ENCODE measurements around the gene NDUFAF3.

NDUFAF3 gene

DNA sequence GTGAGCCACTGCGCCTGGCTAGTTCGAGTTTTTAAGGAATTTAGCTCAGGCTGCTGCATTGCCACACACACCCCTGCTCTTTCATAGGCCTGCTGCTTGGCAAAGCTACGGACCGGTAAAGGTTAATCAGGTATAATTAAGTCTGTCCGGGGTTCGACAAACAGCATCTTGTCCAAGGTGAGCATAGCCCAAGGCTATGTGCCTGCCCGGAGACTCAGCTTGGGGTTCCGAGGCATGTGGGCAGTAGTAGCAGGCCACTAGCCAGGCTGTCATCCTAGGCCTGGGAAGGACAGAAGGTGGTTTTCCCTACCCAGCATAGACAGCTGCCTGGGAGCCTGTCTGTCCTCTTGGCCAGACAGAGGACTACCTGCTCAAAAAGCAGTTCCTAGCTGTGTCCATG is 25.3 kb upstream of the NDUFAF3 start:
- TF ChIP-seq, protein P1, sequence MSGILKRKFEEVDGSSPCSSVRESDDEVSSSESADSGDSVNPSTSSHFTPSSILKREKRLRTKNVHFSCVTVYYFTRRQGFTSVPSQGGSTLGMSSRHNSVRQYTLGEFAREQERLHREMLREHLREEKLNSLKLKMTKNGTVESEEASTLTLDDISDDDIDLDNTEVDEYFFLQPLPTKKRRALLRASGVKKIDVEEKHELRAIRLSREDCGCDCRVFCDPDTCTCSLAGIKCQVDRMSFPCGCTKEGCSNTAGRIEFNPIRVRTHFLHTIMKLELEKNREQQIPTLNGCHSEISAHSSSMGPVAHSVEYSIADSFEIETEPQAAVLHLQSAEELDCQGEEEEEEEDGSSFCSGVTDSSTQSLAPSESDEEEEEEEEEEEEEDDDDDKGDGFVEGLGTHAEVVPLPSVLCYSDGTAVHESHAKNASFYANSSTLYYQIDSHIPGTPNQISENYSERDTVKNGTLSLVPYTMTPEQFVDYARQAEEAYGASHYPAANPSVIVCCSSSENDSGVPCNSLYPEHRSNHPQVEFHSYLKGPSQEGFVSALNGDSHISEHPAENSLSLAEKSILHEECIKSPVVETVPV (CRISPR knock-in tag; IDR thresholded peaks at IDR 0.05): no peak
- no peak for TF ChIP-seq TOX (CRISPR knock-in tag; IDR thresholded peaks at IDR 0.05; ENCODE audit: borderline replicate concordance)
- TF ChIP-seq ESRRG (CRISPR knock-in tag; IDR thresholded peaks at IDR 0.05): no peak
- TF ChIP-seq ZNF565 (CRISPR knock-in tag; conservative IDR thresholded peaks at IDR 0.05; ENCODE audit: low read depth): no peak
- no peak for TF ChIP-seq OSR1 (CRISPR knock-in tag; IDR thresholded peaks at IDR 0.05)
- no peak for TF ChIP-seq ZFP3 (CRISPR knock-in tag; IDR thresholded peaks at IDR 0.05)
- no peak for TF ChIP-seq RARB (CRISPR knock-in tag; IDR thresholded peaks at IDR 0.05)
- no peak for TF ChIP-seq ZFP30 (CRISPR knock-in tag; IDR thresholded peaks at IDR 0.05)
- TF ChIP-seq ISL1 (CRISPR knock-in tag; IDR thresholded peaks at IDR 0.05): no peak
- no peak for TF ChIP-seq BACH2 (CRISPR knock-in tag; IDR thresholded peaks at IDR 0.05; ENCODE audit: borderline replicate concordance)
- no peak for TF ChIP-seq PPARA (CRISPR knock-in tag; IDR thresholded peaks at IDR 0.05; ENCODE audit: borderline replicate concordance)
- TF ChIP-seq ZNF70 (CRISPR knock-in tag; IDR thresholded peaks at IDR 0.05): no peak
- TF ChIP-seq CSDC2 (CRISPR knock-in tag; IDR thresholded peaks at IDR 0.05): no peak
- TF ChIP-seq ZC3H10 (CRISPR knock-in tag; IDR thresholded peaks at IDR 0.05): no peak
- no peak for TF ChIP-seq ARNTL (CRISPR knock-in tag; IDR thresholded peaks at IDR 0.05; ENCODE audit: borderline replicate concordance, low read depth)
- TF ChIP-seq ZNF8 (CRISPR knock-in tag; IDR thresholded peaks at IDR 0.05): no peak
- ATAC-seq: no peak

DNA sequence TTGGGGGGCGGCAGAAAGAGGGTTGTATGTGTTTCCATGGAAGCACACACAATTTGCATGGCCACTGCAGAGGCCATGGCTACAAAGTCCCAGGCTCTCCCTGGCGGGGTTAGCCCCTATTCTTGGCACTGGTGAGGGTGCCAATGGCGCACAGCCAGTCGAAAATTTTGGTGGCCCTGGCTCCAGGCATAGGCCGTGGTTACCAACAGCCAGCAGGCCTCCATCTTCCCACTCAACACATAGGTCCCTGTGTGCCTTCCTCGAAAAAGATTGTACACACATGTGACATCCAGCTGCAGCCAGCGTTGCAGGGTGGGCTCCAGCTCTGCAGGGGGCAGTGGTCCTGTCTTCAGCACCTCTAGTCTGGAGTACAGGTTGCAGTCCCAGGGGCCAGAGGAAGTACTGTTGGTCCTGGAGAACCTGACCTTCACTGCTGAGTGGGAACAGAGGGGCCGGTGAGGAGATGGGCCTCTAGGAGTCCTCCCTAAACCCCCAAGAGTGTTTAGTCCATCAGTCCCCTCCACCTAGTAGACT is 24.8 kb upstream of the NDUFAF3 start:
- ATAC-seq: no peak
- TF ChIP-seq, protein P2, sequence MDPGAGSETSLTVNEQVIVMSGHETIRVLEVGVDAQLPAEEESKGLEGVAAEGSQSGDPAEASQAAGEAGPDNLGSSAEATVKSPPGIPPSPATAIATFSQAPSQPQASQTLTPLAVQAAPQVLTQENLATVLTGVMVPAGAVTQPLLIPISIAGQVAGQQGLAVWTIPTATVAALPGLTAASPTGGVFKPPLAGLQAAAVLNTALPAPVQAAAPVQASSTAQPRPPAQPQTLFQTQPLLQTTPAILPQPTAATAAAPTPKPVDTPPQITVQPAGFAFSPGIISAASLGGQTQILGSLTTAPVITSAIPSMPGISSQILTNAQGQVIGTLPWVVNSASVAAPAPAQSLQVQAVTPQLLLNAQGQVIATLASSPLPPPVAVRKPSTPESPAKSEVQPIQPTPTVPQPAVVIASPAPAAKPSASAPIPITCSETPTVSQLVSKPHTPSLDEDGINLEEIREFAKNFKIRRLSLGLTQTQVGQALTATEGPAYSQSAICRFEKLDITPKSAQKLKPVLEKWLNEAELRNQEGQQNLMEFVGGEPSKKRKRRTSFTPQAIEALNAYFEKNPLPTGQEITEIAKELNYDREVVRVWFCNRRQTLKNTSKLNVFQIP (CRISPR knock-in tag; IDR thresholded peaks at IDR 0.05; ENCODE audit: borderline replicate concordance, low read depth): no peak
- no peak for TF ChIP-seq TOX (CRISPR knock-in tag; IDR thresholded peaks at IDR 0.05; ENCODE audit: borderline replicate concordance)
- no peak for TF ChIP-seq RARB (CRISPR knock-in tag; IDR thresholded peaks at IDR 0.05)
- no peak for TF ChIP-seq ZNF8 (CRISPR knock-in tag; IDR thresholded peaks at IDR 0.05)
- TF ChIP-seq SNAI2 (CRISPR knock-in tag; IDR thresholded peaks at IDR 0.05): no peak
- no peak for TF ChIP-seq CSDC2 (CRISPR knock-in tag; IDR thresholded peaks at IDR 0.05)
- TF ChIP-seq ISL1 (CRISPR knock-in tag; IDR thresholded peaks at IDR 0.05): no peak
- TF ChIP-seq OSR1 (CRISPR knock-in tag; IDR thresholded peaks at IDR 0.05): no peak
- no peak for TF ChIP-seq ZC3H10 (CRISPR knock-in tag; IDR thresholded peaks at IDR 0.05)
- TF ChIP-seq, protein P1 (CRISPR knock-in tag; IDR thresholded peaks at IDR 0.05): no peak
- TF ChIP-seq ZFP30 (CRISPR knock-in tag; IDR thresholded peaks at IDR 0.05): no peak
- TF ChIP-seq PPARA (CRISPR knock-in tag; IDR thresholded peaks at IDR 0.05; ENCODE audit: borderline replicate concordance): no peak
- no peak for TF ChIP-seq ZFP3 (CRISPR knock-in tag; IDR thresholded peaks at IDR 0.05)
- no peak for TF ChIP-seq ZNF70 (CRISPR knock-in tag; IDR thresholded peaks at IDR 0.05)
- no peak for TF ChIP-seq ZNF565 (CRISPR knock-in tag; conservative IDR thresholded peaks at IDR 0.05; ENCODE audit: low read depth)
- TF ChIP-seq, protein P3, sequence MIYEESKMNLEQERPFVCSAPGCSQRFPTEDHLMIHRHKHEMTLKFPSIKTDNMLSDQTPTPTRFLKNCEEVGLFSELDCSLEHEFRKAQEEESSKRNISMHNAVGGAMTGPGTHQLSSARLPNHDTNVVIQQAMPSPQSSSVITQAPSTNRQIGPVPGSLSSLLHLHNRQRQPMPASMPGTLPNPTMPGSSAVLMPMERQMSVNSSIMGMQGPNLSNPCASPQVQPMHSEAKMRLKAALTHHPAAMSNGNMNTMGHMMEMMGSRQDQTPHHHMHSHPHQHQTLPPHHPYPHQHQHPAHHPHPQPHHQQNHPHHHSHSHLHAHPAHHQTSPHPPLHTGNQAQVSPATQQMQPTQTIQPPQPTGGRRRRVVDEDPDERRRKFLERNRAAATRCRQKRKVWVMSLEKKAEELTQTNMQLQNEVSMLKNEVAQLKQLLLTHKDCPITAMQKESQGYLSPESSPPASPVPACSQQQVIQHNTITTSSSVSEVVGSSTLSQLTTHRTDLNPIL (CRISPR knock-in tag; IDR thresholded peaks at IDR 0.05; ENCODE audit: low read depth): no peak

DNA sequence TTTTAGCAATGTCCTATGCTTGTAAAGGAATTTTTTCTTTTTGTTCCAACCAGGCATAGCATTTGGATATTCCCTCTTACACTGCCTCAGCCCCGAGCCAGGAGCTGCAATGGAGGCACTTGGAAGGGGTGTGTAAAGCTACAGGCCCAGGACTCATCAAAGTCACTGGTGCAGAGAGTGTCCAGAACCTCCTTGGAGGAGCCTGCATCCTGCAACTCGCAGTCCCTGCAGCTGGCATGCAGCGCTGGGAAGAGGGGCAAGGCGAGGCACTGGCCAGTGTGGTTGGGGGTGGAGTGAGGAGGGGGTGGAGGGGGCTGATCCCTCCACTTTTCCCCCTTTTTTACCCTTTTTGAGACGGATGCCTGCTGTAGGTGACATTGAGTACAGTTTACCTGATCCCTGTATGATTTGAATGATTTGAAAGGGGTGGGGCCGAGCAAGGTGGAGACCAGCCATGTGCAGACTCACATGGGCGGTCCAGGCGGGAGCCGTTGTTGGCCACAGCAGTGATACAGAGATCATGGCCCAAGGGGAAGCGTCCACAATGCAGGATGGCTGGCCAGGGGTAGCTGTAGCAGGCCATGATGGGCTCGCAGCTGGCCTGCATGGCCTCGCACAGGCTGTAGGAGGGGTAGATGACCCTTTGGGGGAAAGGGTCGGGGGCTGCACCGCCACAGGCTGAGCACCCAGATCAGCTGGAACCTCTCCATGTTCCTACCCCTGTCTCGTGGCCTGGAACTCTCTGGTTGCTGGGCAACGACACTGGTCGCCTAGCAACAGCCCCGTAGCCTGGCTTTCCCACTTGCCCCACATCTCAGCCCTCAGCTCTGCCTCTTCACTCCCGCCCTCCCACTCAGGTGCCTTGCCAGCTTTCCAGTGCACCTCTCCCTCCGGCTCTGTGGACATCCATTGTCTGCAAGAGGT is 23.9 kb upstream of the NDUFAF3 start:
- TF ChIP-seq OSR1 (CRISPR knock-in tag; IDR thresholded peaks at IDR 0.05) (no peak), ZNF8 (CRISPR knock-in tag; IDR thresholded peaks at IDR 0.05) (no peak), RARB (CRISPR knock-in tag; IDR thresholded peaks at IDR 0.05) (no peak), BACH2 (CRISPR knock-in tag; IDR thresholded peaks at IDR 0.05; ENCODE audit: borderline replicate concordance) (no peak), ARNTL (CRISPR knock-in tag; IDR thresholded peaks at IDR 0.05; ENCODE audit: borderline replicate concordance, low read depth) (no peak), TOX (CRISPR knock-in tag; IDR thresholded peaks at IDR 0.05; ENCODE audit: borderline replicate concordance) (no peak), ZFP30 (CRISPR knock-in tag; IDR thresholded peaks at IDR 0.05) (no peak), GLIS3 (CRISPR knock-in tag; IDR thresholded peaks at IDR 0.05) (no peak)
- TF ChIP-seq, protein P3 (CRISPR knock-in tag; IDR thresholded peaks at IDR 0.05; ENCODE audit: low read depth): no peak
- TF ChIP-seq, protein P2 (CRISPR knock-in tag; IDR thresholded peaks at IDR 0.05; ENCODE audit: borderline replicate concordance, low read depth): no peak
- TF ChIP-seq, protein P4, sequence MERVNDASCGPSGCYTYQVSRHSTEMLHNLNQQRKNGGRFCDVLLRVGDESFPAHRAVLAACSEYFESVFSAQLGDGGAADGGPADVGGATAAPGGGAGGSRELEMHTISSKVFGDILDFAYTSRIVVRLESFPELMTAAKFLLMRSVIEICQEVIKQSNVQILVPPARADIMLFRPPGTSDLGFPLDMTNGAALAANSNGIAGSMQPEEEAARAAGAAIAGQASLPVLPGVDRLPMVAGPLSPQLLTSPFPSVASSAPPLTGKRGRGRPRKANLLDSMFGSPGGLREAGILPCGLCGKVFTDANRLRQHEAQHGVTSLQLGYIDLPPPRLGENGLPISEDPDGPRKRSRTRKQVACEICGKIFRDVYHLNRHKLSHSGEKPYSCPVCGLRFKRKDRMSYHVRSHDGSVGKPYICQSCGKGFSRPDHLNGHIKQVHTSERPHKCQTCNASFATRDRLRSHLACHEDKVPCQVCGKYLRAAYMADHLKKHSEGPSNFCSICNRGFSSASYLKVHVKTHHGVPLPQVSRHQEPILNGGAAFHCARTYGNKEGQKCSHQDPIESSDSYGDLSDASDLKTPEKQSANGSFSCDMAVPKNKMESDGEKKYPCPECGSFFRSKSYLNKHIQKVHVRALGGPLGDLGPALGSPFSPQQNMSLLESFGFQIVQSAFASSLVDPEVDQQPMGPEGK (CRISPR knock-in tag; IDR thresholded peaks at IDR 0.05; ENCODE audit: borderline replicate concordance): no peak
- TF ChIP-seq, protein P1 (CRISPR knock-in tag; IDR thresholded peaks at IDR 0.05): no peak
- ATAC-seq: no peak
